C4-2B (cell line): Measurements from ENCODE around the gene HMBS.
A peak's percentile ranks its signal among the peaks of the same experiment; 100 is the strongest.

ENCODE experiments used
- H3K27ac ChIP-seq: fragments of 450-650 bp; 2 replicates; pipeline ENCODE4 v1.5.1; 2017
- ZFX ChIP-seq: fragments of 450-650 bp; IDR thresholded peaks from 2 replicates; pipeline ENCODE4 v1.6.1; 2017
- TF ChIP-seq, protein P1 (sequence below): fragments of 450-650 bp; conservative IDR thresholded peaks from 2 replicates; pipeline ENCODE4 v1.5.1; 2017; ENCODE audit warnings: mild to moderate bottlenecking

Gene HMBS

DNA sequence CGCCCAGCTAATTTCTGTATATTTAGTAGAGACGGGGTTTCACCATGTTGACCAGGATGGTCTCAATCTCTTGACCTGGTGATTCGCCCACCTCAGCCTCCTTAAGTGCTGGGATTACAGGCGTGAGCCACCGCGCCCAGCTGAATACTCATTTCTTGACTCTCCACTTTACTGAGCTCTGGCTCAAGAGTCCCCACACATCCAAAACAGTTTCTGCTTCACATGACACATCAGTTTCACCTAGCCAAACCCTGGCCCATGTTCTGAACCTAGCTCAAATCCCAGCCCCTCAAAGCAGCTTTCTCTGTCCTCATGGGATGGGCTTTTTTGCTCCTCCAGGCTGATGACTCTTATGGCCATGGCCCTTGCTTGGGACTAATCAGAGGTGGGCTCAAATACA is 37.5 kb upstream of the HMBS start:
- no peak overlapping the region for H3K27ac ChIP-seq
- TF ChIP-seq, protein P1, sequence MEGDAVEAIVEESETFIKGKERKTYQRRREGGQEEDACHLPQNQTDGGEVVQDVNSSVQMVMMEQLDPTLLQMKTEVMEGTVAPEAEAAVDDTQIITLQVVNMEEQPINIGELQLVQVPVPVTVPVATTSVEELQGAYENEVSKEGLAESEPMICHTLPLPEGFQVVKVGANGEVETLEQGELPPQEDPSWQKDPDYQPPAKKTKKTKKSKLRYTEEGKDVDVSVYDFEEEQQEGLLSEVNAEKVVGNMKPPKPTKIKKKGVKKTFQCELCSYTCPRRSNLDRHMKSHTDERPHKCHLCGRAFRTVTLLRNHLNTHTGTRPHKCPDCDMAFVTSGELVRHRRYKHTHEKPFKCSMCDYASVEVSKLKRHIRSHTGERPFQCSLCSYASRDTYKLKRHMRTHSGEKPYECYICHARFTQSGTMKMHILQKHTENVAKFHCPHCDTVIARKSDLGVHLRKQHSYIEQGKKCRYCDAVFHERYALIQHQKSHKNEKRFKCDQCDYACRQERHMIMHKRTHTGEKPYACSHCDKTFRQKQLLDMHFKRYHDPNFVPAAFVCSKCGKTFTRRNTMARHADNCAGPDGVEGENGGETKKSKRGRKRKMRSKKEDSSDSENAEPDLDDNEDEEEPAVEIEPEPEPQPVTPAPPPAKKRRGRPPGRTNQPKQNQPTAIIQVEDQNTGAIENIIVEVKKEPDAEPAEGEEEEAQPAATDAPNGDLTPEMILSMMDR: no peak
- no peak for TF ChIP-seq ZFX

DNA sequence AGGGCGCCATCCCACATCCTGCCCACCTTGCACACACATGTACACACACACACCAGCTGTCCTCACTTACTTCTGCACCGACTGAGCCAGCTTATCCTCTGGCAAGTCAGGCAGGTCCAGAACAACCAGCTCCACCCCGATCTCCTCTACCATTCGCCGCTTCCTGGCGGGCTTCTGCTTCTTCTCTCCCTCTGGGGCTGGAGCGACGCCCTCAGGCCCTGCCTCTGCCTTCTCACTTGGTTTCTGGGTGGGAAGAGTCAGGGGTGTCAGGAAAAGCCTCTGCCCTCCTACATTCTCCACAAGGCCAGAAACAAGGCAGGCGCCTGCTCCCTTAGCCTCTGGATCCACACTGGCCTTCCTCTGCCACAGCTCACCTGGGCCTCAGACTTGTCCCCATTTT is 36.0 kb upstream of the HMBS start:
- no peak overlapping the region for H3K27ac ChIP-seq
- no peak for TF ChIP-seq ZFX
- TF ChIP-seq, protein P1: no peak

DNA sequence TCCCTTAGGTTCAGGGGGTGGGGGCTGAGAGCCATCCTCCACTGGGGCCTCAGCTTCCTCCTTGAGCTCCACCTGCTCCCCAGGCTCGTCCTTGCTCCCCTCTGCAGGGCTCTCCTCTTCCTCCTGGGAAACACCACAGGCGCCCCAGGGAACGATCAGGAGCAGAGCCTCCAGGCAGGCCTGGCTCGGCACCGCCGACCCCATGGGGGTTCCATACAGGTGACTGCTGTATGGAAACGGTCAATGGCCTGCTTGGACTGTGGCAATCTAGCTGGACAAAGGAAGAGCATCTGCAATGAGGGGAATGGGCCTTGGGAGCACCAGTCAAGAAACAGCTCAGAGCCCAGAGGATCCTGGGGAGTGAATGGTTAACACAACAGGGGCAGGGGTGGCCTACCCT is 35.6 kb upstream of the HMBS start:
- TF ChIP-seq ZFX: no peak
- TF ChIP-seq, protein P1: no peak
- no peak overlapping the region for H3K27ac ChIP-seq

DNA sequence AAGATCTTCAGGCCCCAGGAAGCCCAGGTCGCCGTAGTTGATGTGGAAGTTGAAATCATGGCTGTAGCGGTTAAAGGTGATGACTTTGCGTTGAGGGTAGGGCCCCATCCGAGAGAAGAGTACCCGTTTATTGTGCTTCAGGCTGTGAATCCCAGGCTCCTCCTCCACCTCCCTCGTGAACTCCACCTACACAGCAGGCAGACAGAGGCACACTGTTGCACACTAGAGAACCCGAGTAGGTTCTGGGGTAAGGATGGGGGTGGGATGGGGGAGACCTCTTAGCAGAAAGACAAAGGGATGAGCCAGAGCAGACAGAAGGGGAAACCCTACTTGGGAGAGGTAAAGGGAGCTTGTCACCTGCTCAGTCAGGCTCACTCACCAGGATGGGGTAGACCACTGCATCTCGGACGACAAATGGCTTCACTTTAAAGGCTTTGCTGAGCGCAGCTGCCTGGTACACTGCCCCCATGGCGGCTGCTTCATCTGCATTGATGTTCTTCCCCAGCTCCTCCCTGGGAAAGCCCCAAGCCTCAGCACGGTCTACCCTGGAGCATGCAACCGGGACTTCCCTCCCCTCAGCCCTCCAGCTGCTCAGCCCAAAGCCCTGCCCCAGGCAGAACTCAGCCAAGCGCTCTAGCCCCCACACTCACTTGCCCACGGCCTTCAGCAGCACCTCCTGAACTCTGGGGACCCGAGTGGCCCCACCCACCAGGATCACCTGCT is 33.1 kb upstream of the HMBS start:
- TF ChIP-seq, protein P1: no peak
- TF ChIP-seq ZFX: no peak
- H3K27ac ChIP-seq: no peak overlapping the region

DNA sequence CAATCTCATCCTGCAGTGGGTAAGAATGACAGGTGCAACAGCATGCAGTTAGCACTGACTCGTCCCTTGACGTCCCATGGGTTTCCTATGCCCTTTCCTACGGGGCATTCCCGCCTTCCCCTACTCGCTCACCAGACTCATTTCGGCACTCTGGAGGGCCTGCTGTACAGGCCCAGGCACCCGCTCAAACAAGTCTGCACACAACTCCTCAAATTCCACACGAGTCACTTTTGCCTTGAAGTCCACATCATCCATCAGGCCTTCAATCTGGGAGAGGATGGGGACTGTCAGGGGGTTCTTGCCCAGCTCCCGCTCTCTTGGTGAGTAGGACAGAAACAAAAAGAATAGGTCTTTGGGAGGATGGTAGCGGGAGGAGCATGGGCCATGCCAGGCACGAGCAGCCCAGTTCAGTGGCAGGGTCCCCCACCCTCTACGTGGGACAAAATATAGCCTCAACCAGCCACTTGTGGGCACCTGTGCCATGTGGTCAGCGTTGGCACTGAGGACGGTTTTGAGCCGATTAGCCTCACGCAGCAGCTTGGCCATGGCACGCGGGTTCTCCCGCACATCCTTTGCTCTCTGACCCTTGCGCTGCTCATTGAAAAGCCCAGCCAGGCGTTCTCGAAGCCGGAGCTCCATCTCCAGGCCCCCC is 32.4 kb upstream of the HMBS start:
- H3K27ac ChIP-seq: no peak overlapping the region
- TF ChIP-seq, protein P1: no peak
- TF ChIP-seq ZFX: no peak

DNA sequence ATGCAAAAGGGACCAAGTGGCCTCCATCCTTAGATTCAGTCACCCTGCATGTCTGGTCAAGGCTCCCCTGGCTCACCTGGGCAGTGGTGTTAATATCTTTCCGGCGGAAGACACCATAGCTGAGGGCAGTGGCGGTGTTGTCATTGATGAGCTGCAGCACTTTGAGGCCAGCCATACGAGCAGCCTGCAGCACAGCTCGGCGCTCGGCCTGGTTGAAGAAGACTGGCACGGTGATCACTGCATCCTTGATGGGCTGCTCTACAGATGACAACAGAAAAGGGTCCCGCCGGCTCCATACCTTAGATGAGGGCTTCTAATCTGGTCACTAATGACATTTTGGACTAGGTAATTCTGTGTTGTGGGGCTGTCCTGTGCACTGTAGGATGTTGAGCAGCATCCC is 30.3 kb upstream of the HMBS start:
- no peak overlapping the region for H3K27ac ChIP-seq
- no peak for TF ChIP-seq ZFX
- TF ChIP-seq, protein P1: no peak

DNA sequence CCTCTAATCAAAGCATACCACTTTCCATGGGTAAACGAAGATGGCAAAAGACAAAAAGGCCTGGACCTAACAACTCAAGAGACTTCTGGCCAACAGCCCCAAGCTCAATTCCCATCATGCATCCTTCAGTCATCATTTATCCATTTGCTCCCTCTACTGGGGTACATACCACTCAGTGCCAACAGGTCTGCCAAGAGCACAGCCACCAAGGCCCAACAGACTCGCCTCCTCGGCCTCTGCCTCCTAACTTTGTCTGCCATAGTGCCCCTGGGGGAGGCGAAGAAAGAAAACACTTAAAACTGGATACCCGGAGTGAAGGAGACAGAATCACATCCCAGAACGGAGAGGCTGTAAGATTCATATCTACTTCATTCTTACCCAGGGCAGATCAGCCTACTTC is 28.8 kb upstream of the HMBS start:
- H3K27ac ChIP-seq: peak overlapping the region; percentile 87
- TF ChIP-seq, protein P1: no peak
- TF ChIP-seq ZFX: no peak
